Measurements from ENCODE around the gene CBX8.

Gene CBX8

GRCh38 chr17:79837888-79838521 is 41.1 kb upstream of the CBX8 start:
- TF ChIP-seq CTCF (IDR thresholded peaks at IDR 0.05; ENCODE audit: borderline replicate concordance, insufficient read depth, low read depth, low read length), result no peak
- H3K4me3 ChIP-seq (ENCODE audit: low read depth, low read length), result peak overlapping the region; percentile 65

GRCh38 chr17:79836972-79837887 is 40.4 kb upstream of the CBX8 start:
- peak overlapping the region; percentile 65 for H3K4me3 ChIP-seq (ENCODE audit: low read depth, low read length)
- TF ChIP-seq CTCF (IDR thresholded peaks at IDR 0.05; ENCODE audit: borderline replicate concordance, insufficient read depth, low read depth, low read length), result 0 out of 2 replicates have a peak, but pooled peaks have one; percentile 19

GRCh38 chr17:79836510-79836971 is 39.7 kb upstream of the CBX8 start:
- H3K4me3 ChIP-seq (ENCODE audit: low read depth, low read length), result no peak overlapping the region
- no peak for TF ChIP-seq CTCF (IDR thresholded peaks at IDR 0.05; ENCODE audit: borderline replicate concordance, insufficient read depth, low read depth, low read length)

GRCh38 chr17:79835953-79836509 is 39.2 kb upstream of the CBX8 start:
- TF ChIP-seq CTCF (IDR thresholded peaks at IDR 0.05; ENCODE audit: borderline replicate concordance, insufficient read depth, low read depth, low read length), result no peak
- no peak overlapping the region for H3K4me3 ChIP-seq (ENCODE audit: low read depth, low read length)

GRCh38 chr17:79835470-79835899 is 38.6 kb upstream of the CBX8 start:
- TF ChIP-seq CTCF (IDR thresholded peaks at IDR 0.05; ENCODE audit: borderline replicate concordance, insufficient read depth, low read depth, low read length), result no peak
- H3K4me3 ChIP-seq (ENCODE audit: low read depth, low read length), result no peak overlapping the region

GRCh38 chr17:79834565-79835469 is 37.9 kb upstream of the CBX8 start:
- H3K4me3 ChIP-seq (ENCODE audit: low read depth, low read length), result no peak overlapping the region
- peak; percentile 69; the same call in 1 of the 2 replicates for TF ChIP-seq CTCF (IDR thresholded peaks at IDR 0.05; ENCODE audit: borderline replicate concordance, insufficient read depth, low read depth, low read length)
